ENCODE data around the gene LDLRAD4.

- no peak for TF ChIP-seq POLR2A (IDR thresholded peaks at IDR 0.05)
- no peak for TF ChIP-seq CTCF (IDR thresholded peaks at IDR 0.05)
These were observed 65.2 kb downstream of the LDLRAD4 start for GRCh38 chr18:13283746-13284145.
